Gastroesophageal sphincter (tissue), 3 donors: ENCODE data around the gene NCOR1.

Experiments
- POLR2A ChIP-seq, 2 donors: fragments of 450-650 bp; IDR thresholded peaks; one replicate each; pipeline ENCODE4 v1.6.1; 2017; ENCODE audit warnings: antibody characterized with exemption in 2 of 2, mild to moderate bottlenecking in 2 of 2, moderate library complexity in 1 of 2
- POLR2AphosphoS5 ChIP-seq: sonication (generic); formaldehyde crosslinking; IDR thresholded peaks from one replicate; pipeline ENCODE4 v1.6.1; 2017; ENCODE audit warnings: antibody characterized with exemption
- TF ChIP-seq, protein P1 (sequence below), 4 experiments: fragments of 200-600 bp in 2 of 4; fragments of 450-650 bp in 2 of 4; sonication (generic) in 1 of 4; IDR thresholded peaks; one replicate each; pipeline ENCODE4 v1.5.1; 2017 to 2019; ENCODE audit warnings: antibody characterized with exemption in 4 of 4, mild to moderate bottlenecking in 2 of 4, moderate library complexity in 2 of 4

DNA sequence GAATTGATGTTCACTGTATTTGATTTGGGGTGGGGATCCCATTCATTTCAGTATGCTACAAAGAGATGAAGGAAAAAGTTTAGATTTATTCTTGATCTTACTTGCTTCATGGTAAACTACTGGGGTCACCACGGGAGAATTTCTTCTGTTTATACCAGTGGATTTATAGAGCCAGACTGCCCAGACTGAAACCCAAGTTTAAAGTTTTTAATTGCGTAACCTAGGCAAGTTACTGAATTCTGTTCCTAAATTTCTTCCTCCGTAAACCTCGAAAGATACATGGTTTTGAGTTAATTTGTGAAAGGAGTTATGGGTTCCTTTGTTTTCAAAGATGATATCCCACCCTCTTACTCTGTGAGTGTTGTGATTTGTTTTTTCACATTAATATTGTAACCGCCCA lies 28.1 kb upstream of the NCOR1 start:
- TF ChIP-seq, protein P1, sequence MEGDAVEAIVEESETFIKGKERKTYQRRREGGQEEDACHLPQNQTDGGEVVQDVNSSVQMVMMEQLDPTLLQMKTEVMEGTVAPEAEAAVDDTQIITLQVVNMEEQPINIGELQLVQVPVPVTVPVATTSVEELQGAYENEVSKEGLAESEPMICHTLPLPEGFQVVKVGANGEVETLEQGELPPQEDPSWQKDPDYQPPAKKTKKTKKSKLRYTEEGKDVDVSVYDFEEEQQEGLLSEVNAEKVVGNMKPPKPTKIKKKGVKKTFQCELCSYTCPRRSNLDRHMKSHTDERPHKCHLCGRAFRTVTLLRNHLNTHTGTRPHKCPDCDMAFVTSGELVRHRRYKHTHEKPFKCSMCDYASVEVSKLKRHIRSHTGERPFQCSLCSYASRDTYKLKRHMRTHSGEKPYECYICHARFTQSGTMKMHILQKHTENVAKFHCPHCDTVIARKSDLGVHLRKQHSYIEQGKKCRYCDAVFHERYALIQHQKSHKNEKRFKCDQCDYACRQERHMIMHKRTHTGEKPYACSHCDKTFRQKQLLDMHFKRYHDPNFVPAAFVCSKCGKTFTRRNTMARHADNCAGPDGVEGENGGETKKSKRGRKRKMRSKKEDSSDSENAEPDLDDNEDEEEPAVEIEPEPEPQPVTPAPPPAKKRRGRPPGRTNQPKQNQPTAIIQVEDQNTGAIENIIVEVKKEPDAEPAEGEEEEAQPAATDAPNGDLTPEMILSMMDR (IDR thresholded peaks at IDR 0.05): no peak
- TF ChIP-seq POLR2A (IDR thresholded peaks at IDR 0.05): no peak
- no peak for TF ChIP-seq POLR2AphosphoS5
